D721Med (cell line): ENCODE data around the gene TTLL5.

Source experiments
- DNase-seq: peaks from one replicate; pipeline ENCODE4 v3.0.0; 2011; ENCODE audit warnings: low spot score; ENCODE audit not compliant: insufficient read length
- FAIRE-seq: peaks from 2 replicates; lab custom pipeline; 2011; peaks lifted over from hg19 to GRCh38; lab: Jason Lieb, UNC
- CTCF ChIP-seq: IDR thresholded peaks from 2 replicates; pipeline ENCODE4 v1.5.1; 2012; ENCODE audit warnings: mild to moderate bottlenecking, control low read depth; ENCODE audit not compliant: insufficient read depth; ENCODE audit errors: missing control alignments

TTLL5 gene

GRCh38 chr14:75748336-75748735 lies 87.3 kb downstream of the TTLL5 start:
- DNase-seq (no peak), FAIRE-seq (no peak)
- TF ChIP-seq CTCF: no peak

DNA sequence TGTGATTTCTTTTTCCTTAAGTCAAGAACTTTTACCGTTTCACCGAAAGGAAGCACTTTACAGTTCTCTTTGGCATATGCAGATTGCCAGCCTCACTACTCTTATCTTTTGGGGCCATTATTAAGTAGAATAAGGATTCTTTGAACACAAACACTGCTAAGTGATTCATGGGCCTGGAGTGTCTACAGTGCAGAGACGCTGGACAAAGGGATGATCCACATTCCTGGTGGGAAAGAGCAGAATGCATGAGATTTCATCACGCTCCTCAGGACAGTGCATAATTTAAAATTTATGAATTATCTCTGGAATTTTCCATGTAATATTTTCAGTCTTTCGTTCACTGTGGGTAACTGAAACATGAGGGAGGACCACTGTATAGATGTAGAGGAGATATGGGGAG lies 90.2 kb downstream of the TTLL5 start:
- no peak for DNase-seq
- FAIRE-seq: no peak
- TF ChIP-seq CTCF: no peak

DNA sequence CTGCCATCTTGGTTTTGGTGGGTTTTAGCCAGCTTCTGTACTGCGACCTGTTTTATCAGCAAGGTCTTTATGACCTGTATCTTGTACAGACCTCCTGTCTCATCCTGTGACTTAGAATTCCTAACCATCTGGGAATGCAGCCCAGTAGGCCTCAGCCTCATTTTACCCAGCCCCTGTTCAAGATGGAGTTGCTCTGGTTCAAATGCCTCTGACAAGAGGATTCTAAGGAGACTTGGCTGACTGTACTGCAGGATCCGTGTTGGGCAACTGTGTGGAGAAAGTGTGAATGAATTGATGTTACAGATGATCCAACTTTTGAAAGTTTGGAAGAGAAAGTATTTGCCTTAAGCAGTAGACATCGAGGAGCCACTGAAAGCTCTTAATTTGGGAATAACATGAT lies 91.0 kb downstream of the TTLL5 start:
- FAIRE-seq (no peak), DNase-seq (no peak)
- TF ChIP-seq CTCF: no peak

DNA sequence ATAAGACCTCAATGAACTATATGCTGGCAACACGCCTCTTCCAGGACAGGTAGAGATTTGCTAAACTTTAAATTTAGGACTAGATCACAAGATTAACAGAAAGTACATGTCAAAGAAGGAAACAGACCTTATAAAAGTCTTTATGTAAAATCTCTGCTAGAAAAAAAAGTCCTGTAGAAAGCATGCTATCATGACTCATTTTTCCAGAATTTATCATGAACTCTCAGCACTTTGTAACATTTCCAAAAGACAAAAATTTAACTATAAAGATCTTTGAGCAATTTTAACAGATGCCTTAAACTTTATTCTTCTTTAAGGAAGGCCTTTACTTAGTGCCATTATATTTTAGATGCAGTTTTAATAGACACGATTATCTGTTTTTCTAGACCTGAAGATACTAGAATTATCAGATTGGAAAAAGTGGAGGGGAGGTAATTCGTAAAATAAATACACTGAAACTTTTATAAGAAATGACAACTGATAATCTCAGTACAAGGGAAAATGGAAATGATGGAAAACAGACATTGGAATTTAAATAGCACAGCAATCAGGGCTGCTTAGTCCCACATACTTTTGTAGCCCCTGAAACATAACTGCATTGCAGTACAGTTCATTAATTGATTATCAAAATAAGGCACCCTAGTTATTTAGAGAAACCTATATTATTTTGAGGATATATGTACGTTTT lies 92.0 kb downstream of the TTLL5 start:
- no peak for FAIRE-seq
- no peak for DNase-seq
- TF ChIP-seq CTCF: no peak

DNA sequence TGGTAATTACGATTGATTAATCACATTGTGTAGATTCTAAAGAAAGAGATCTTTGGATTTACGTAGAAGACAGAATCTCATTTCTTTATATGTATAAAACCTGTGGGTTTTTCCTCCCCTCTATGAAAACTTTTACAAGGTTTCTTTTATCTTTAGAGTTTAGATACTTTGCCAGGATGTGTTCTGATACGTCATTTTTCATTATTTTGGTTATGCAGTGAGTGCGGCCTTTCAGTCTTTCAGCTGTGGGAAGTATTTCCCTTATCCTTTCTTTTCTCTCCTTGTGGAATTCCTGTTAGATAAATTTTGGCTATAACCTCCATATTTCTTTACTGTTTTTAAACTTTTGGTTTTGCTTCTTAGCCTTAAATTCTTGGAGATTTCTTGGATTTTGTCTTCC lies 92.7 kb downstream of the TTLL5 start:
- FAIRE-seq (no peak), DNase-seq (no peak)
- no peak for TF ChIP-seq CTCF

DNA sequence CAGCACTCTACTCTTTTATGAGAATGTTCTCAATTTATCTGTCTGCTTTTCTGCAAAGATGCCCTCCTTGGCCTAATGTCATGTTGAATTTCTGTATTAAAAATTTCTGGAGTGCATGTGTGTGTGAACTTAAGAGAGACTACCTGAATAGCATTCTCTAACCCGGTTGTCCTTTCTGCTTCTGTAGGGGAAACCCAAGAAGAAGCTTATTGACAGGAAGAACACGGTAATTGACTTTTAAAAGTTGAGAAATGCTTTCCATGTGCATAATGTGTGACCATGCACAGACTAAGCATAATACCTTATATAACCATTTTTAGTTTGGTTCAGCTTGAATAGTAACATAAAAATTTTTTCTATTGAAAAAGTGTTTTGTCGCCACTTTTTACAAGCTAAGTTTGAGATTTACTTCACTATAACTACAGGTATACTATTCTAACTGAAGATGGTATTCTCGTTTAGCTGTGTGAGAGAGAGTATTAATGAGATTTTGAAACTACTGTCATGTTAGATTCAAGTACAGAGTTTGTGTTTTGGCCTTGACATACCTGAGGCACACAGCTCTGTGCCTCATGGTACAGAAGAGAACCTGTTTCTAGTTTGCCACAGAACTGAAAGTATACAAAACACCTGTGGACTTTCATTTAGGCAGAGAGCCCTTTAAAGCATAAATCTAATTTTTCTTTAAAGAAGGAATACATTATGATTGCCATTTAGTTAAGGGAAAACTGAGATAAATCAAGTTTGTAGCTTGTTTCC lies 96.8 kb downstream of the TTLL5 start:
- TF ChIP-seq CTCF: no peak
- FAIRE-seq (no peak), DNase-seq (no peak)

DNA sequence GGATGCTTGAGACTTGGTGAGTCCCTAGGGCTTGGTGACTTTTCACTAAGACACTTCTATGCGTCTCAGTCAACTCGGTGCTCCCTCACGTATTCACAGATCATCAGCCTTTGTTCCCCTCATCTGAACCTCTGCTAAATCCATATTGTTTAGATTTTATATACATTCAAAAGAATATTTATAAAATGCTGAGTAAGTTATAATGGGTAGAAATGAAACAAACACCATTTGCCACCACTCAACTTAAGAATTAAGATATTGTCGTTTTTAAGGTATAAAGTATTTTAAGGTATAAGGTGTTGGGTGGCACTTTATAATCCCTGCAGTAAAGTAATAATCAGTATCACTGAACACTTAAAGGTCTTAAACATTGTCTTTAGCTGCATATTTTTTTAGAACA lies 103.0 kb downstream of the TTLL5 start:
- DNase-seq: no peak
- FAIRE-seq: no peak
- TF ChIP-seq CTCF: no peak
